Glomerular visceral epithelial cell (primary cell): ENCODE data around the gene IYD.
A peak's percentile ranks its signal among the peaks of the same experiment; 100 is the strongest.

Experiments used
- DNase-seq: peaks from one replicate; pipeline ENCODE4 v3.0.0-alpha.2; 2016; ENCODE audit errors: extremely low spot score

IYD gene

GRCh38 chr6:150368762-150369161 lies at the start of gene IYD:
TSS of gene IYD (plus strand) at chr6:150369012. CDS start at chr6:150369032, 20 bp downstream.
- no peak for DNase-seq

GRCh38 chr6:150319924-150320323 lies 48.9 kb upstream of the IYD start:
- DNase-seq: no peak

GRCh38 chr6:150320442-150320841 lies 48.4 kb upstream of the IYD start:
- DNase-seq: no peak

GRCh38 chr6:150322466-150322871 lies 46.3 kb upstream of the IYD start:
- no peak for DNase-seq

- no peak for DNase-seq
Measured at GRCh38 chr6:150323205-150323604, 45.6 kb upstream of the IYD start.

GRCh38 chr6:150324044-150324443 lies 44.8 kb upstream of the IYD start:
- DNase-seq: peak; percentile 68

- DNase-seq: peak; percentile 11
Measured at GRCh38 chr6:150325066-150325772, 43.6 kb upstream of the IYD start.

GRCh38 chr6:150327117-150327774 lies 41.6 kb upstream of the IYD start:
- DNase-seq: no peak

GRCh38 chr6:150328744-150329405 lies 39.9 kb upstream of the IYD start:
- DNase-seq: no peak

GRCh38 chr6:150331344-150331743 lies 37.5 kb upstream of the IYD start:
- no peak for DNase-seq

- DNase-seq: no peak
Measured at GRCh38 chr6:150332939-150333584, 35.8 kb upstream of the IYD start.

GRCh38 chr6:150333585-150333941 lies 35.2 kb upstream of the IYD start:
- no peak for DNase-seq

GRCh38 chr6:150334790-150335783 lies 33.7 kb upstream of the IYD start:
- peak; percentile 70 for DNase-seq

GRCh38 chr6:150336299-150336698 lies 32.5 kb upstream of the IYD start:
- peak; percentile 42 for DNase-seq

- DNase-seq: no peak
Measured at GRCh38 chr6:150336708-150337107, 32.1 kb upstream of the IYD start.

GRCh38 chr6:150342126-150342525 lies 26.7 kb upstream of the IYD start:
- no peak for DNase-seq

- DNase-seq: no peak
Measured at GRCh38 chr6:150343434-150343833, 25.4 kb upstream of the IYD start.

GRCh38 chr6:150345781-150346180 lies 23.0 kb upstream of the IYD start:
- no peak for DNase-seq

GRCh38 chr6:150346346-150346745 lies 22.5 kb upstream of the IYD start:
- no peak for DNase-seq

- no peak for DNase-seq
Measured at GRCh38 chr6:150347845-150348244, 21.0 kb upstream of the IYD start.

GRCh38 chr6:150349546-150349945 lies 19.3 kb upstream of the IYD start:
- DNase-seq: no peak
